ENCODE data around the gene TIMM22. TPM values are rescaled to one million over a fixed set of nuclear protein-coding genes. Genes with fewer than 3 reads are reported as not detected.
A peak's percentile ranks its signal among the peaks of the same experiment; 100 is the strongest.

TIMM22 gene
- total and polyA plus RNA-seq, 2 of the 13 experiments (the other 11 are each of a cell fraction or from before 2014, with no cell fraction given) = 6.2 to 15.5 TPM

DNA sequence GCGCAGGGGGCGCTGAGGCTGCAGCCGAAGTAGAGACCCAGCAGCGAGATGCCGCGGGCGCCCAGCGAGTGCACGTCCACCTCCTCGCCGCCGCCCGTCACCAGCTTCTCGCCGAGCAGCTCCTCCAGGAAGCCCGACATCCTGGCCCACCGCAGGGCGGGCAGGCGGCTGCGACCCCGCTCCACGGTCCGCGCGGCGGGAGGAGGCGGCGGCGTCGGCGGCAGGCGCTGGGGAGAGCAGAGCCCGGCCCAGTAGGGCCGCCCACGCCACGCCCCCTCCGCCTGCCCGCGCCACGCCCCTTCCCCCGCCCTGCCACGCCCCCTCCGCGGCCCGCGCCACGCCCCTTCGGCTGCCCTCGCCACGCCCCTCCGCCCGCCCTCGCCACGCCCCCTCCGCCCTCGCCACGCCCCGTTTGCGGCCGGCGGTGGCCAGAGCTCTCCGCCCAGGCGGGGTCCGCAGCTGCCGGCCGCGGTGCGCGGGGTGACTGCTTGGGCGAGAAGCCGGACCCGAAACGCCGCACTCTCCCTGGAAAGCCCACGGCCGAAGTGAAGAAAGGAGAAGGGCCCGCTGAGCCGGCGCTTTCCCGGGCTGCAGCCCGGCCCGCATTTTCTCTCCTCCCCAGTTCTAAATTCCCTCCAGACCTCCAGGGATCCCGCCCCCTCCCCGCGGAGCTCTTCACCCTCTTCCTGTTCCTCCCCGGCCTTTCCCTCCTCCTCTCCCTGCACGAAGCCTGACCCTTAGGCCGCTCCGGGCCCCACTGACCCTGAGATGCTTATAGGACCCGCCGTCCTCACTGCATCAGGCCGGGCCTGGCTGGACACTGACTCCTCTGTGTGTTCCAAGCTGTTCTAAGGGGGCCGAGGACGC is 17.2 kb upstream of the TIMM22 start, which contains the start of gene NXN:
NXN (minus strand) TSS at position 238 of the 867 bp plus-strand sequence.
- H3K4me3 ChIP-seq (replicated peaks in 1 of 3; ENCODE audit: insufficient read depth in 1 of 3, low read depth in 2 of 3, low read length in 3 of 3) = peak within 1 kb of the TSS; percentile 67 to 85 (median 80)
- H3K9me3 ChIP-seq (ENCODE audit: low read length) = no peaks in the 10 kb centered on the region
- intact Hi-C loops (cut with micrococcal nuclease; ENCODE audit: unreplicated experiment) = loop anchor here (2.0 to 5.0 kb wide), 2 partner anchors 42 to 185 kb away; no protein-coding TSS in a partner anchor
- FAIRE-seq = no peak
- H3K27ac ChIP-seq (ENCODE audit: extremely low read length, insufficient read depth, low read length) = peak within 1 kb of the TSS; percentile 71
- H3K4me1 ChIP-seq (ENCODE audit: insufficient read depth, low read length) = peaks cover 57% of the 10 kb centered on the region
- ChIA-PET POLR2A (interaction anchor here (0.7 to 3.1 kb wide), 20 partner anchors 17 to 627 kb away, joined by 3 to 27 read pairs (median 5); partner anchors contain the start of genes GEMIN4, GLOD4, MRM3 and RPH3AL), CTCF (ENCODE audit: low intra/inter-chr PET ratio, low total read pairs) (interaction anchor here (2.2 to 2.4 kb wide), 2 partner anchors 100 to 185 kb away, joined by 10 to 13 read pairs; no protein-coding TSS in a partner anchor)
- BruUV-seq (replicated peaks) = no TSS peak
- H4K20me1 ChIP-seq (ENCODE audit: insufficient read depth, low read length) = no peaks in the 10 kb centered on the region
- in situ Hi-C loops (cut with HindIII; ENCODE audit: extremely low pct_ligation_motif_present, low pct_unique_long_range_greater_than_20kb) = loop anchor here (5.0 kb wide), 2 partner anchors 97 to 197 kb away; partner anchors contain the start of genes GLOD4 and MRM3
- WGBS (ENCODE audit: low lambda C conversion rate) = under 1% methylated on average over 29 of the region's 94 CpGs
- peaks cover 36% of the 10 kb centered on the region for H3K79me2 ChIP-seq (ENCODE audit: insufficient read depth, low read length)
- peak within 1 kb of the TSS; percentile 74 for H3K9ac ChIP-seq (ENCODE audit: insufficient read depth, low read depth, low read length)
- peak; percentile 73 for ATAC-seq
- H3K27me3 ChIP-seq (ENCODE audit: control insufficient read depth in 1 of 2, insufficient read depth in 2 of 2, low read length in 2 of 2) = no peaks in the 10 kb centered on the region
- peak; percentile 47 for DNase-seq (ENCODE audit: low spot score)
- no peak within 1 kb of the TSS for H2AFZ ChIP-seq (ENCODE audit: low read length)
- peak within 1 kb of the TSS; percentile 86 for H3K4me2 ChIP-seq (ENCODE audit: low read depth, low read length)
- no peaks in the 10 kb centered on the region for H3K36me3 ChIP-seq (replicated peaks in 1 of 2; ENCODE audit: control insufficient read depth in 1 of 2, insufficient read depth in 2 of 2, low read length in 2 of 2)
- TF ChIP-seq, protein P1, sequence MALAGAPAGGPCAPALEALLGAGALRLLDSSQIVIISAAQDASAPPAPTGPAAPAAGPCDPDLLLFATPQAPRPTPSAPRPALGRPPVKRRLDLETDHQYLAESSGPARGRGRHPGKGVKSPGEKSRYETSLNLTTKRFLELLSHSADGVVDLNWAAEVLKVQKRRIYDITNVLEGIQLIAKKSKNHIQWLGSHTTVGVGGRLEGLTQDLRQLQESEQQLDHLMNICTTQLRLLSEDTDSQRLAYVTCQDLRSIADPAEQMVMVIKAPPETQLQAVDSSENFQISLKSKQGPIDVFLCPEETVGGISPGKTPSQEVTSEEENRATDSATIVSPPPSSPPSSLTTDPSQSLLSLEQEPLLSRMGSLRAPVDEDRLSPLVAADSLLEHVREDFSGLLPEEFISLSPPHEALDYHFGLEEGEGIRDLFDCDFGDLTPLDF (CRISPR knock-in tag; IDR thresholded peaks at IDR 0.05) = no peak
- TF ChIP-seq PAWR (CRISPR knock-in tag; IDR thresholded peaks at IDR 0.05; ENCODE audit: borderline replicate concordance) (no peak), ZNF326 (CRISPR knock-in tag; IDR thresholded peaks at IDR 0.05; ENCODE audit: borderline replicate concordance) (no peak), ZNF317 (CRISPR knock-in tag; IDR thresholded peaks at IDR 0.05) (no peak), ZIK1 (CRISPR knock-in tag; IDR thresholded peaks at IDR 0.05; ENCODE audit: borderline replicate concordance, low read depth) (no peak), ZNF713 (CRISPR knock-in tag; IDR thresholded peaks at IDR 0.05) (no peak), ZNF3 (CRISPR knock-in tag; IDR thresholded peaks at IDR 0.05) (no peak)
- TF ChIP-seq, protein P2, sequence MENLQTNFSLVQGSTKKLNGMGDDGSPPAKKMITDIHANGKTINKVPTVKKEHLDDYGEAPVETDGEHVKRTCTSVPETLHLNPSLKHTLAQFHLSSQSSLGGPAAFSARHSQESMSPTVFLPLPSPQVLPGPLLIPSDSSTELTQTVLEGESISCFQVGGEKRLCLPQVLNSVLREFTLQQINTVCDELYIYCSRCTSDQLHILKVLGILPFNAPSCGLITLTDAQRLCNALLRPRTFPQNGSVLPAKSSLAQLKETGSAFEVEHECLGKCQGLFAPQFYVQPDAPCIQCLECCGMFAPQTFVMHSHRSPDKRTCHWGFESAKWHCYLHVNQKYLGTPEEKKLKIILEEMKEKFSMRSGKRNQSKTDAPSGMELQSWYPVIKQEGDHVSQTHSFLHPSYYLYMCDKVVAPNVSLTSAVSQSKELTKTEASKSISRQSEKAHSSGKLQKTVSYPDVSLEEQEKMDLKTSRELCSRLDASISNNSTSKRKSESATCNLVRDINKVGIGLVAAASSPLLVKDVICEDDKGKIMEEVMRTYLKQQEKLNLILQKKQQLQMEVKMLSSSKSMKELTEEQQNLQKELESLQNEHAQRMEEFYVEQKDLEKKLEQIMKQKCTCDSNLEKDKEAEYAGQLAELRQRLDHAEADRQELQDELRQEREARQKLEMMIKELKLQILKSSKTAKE (CRISPR knock-in tag; IDR thresholded peaks at IDR 0.05; ENCODE audit: borderline replicate concordance) = no peak
- TF ChIP-seq, protein P3, sequence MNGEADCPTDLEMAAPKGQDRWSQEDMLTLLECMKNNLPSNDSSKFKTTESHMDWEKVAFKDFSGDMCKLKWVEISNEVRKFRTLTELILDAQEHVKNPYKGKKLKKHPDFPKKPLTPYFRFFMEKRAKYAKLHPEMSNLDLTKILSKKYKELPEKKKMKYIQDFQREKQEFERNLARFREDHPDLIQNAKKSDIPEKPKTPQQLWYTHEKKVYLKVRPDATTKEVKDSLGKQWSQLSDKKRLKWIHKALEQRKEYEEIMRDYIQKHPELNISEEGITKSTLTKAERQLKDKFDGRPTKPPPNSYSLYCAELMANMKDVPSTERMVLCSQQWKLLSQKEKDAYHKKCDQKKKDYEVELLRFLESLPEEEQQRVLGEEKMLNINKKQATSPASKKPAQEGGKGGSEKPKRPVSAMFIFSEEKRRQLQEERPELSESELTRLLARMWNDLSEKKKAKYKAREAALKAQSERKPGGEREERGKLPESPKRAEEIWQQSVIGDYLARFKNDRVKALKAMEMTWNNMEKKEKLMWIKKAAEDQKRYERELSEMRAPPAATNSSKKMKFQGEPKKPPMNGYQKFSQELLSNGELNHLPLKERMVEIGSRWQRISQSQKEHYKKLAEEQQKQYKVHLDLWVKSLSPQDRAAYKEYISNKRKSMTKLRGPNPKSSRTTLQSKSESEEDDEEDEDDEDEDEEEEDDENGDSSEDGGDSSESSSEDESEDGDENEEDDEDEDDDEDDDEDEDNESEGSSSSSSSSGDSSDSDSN (CRISPR knock-in tag; IDR thresholded peaks at IDR 0.05) = peak; percentile 79
- TF ChIP-seq, protein P4, sequence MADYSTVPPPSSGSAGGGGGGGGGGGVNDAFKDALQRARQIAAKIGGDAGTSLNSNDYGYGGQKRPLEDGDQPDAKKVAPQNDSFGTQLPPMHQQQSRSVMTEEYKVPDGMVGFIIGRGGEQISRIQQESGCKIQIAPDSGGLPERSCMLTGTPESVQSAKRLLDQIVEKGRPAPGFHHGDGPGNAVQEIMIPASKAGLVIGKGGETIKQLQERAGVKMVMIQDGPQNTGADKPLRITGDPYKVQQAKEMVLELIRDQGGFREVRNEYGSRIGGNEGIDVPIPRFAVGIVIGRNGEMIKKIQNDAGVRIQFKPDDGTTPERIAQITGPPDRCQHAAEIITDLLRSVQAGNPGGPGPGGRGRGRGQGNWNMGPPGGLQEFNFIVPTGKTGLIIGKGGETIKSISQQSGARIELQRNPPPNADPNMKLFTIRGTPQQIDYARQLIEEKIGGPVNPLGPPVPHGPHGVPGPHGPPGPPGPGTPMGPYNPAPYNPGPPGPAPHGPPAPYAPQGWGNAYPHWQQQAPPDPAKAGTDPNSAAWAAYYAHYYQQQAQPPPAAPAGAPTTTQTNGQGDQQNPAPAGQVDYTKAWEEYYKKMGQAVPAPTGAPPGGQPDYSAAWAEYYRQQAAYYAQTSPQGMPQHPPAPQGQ (CRISPR knock-in tag; IDR thresholded peaks at IDR 0.05; ENCODE audit: borderline replicate concordance) = no peak
